Activated CD4-positive, alpha-beta T cell treated with anti-CD3 and anti-CD28 coated beads for 1 hour (primary cell): Measurements from ENCODE around the gene RASL10A.

Experiments
- DNase-seq: peaks from one replicate; pipeline ENCODE4 v3.0.0-alpha.2; 2020

Gene RASL10A

GRCh38 chr22:29317827-29318454 is 2.4 kb upstream of the RASL10A start:
- no peak for DNase-seq

- DNase-seq = no peak
Observed at GRCh38 chr22:29316141-29316828, 788 bp upstream of the RASL10A start.

GRCh38 chr22:29314537-29315285 is 786 bp downstream of the RASL10A start:
- DNase-seq = no peak

GRCh38 chr22:29313576-29314466 is 1.7 kb downstream of the RASL10A start:
- DNase-seq = no peak

GRCh38 chr22:29313126-29313575 is 2.3 kb downstream of the RASL10A start:
- no peak for DNase-seq

GRCh38 chr22:29312218-29313125 is 3.0 kb downstream of the RASL10A start:
- DNase-seq = no peak

- DNase-seq = no peak
Observed at GRCh38 chr22:29311464-29312217, 3.9 kb downstream of the RASL10A start.

- DNase-seq = peak; percentile 34
Observed at GRCh38 chr22:29310863-29311339, 4.6 kb downstream of the RASL10A start.

GRCh38 chr22:29310065-29310862 is 5.2 kb downstream of the RASL10A start:
- DNase-seq = no peak

- no peak for DNase-seq
Observed at GRCh38 chr22:29309332-29310064, 6.0 kb downstream of the RASL10A start.

GRCh38 chr22:29308791-29309262 is 6.7 kb downstream of the RASL10A start:
- no peak for DNase-seq

- no peak for DNase-seq
Observed at GRCh38 chr22:29308148-29308790, 7.2 kb downstream of the RASL10A start.

- DNase-seq = no peak
Observed at GRCh38 chr22:29307596-29308147, 7.8 kb downstream of the RASL10A start.

GRCh38 chr22:29306835-29307595 is 8.5 kb downstream of the RASL10A start:
- no peak for DNase-seq

- DNase-seq = no peak
Observed at GRCh38 chr22:29306175-29306834, 9.2 kb downstream of the RASL10A start, which contains the start of gene GAS2L1. GAS2L1 (plus strand) TSS chr22:29306650; CDS start chr22:29308106, 1,456 bp downstream.

GRCh38 chr22:29305836-29306174 is 9.7 kb downstream of the RASL10A start:
- no peak for DNase-seq
